ENCODE data around the gene ATP2B3. TPM values are rescaled to one million over a fixed set of nuclear protein-coding genes. Genes with fewer than 3 reads are reported as not detected.
A peak's percentile ranks its signal among the peaks of the same experiment; 100 is the strongest.

ATP2B3 gene
- total and polyA plus RNA-seq, 2 of the 4 experiments (the other 2 are of a cell fraction), result under 0.01 to 0.03 TPM

GRCh38 chrX:153514259-153514658 lies 3.2 kb upstream of the ATP2B3 start:
- peaks cover 27% of the 10 kb centered on the region for H3K27me3 ChIP-seq (ENCODE audit: control insufficient read depth, insufficient read depth, low read length)
- dilution Hi-C loops (cut with HindIII; ENCODE audit: low sequenced_read_pairs, unreplicated experiment) (no loop called here), intact Hi-C loops (cut with micrococcal nuclease) (no loop called here), in situ Hi-C loops (cut with MboI; ENCODE audit: low sequenced_read_pairs) (no loop called here)
- no peak overlapping the region for H4K5ac ChIP-seq (ENCODE audit: low read depth, low read length)
- TF ChIP-seq MXI1 (IDR thresholded peaks at IDR 0.05; ENCODE audit: borderline replicate concordance, low read depth, low read length), result no peak
- TF ChIP-seq ELK1 (IDR thresholded peaks at IDR 0.05; ENCODE audit: borderline replicate concordance, low read depth, low read length), result no peak
- TF ChIP-seq SMC3 (IDR thresholded peaks at IDR 0.05; ENCODE audit: low read depth, low read length), result no peak
- TF ChIP-seq POLR2A (IDR thresholded peaks at IDR 0.05; ENCODE audit: low read depth, low read length), result no peak
- H3K36me3 ChIP-seq (ENCODE audit: control insufficient read depth, insufficient read depth, low read length), result no peaks in the 10 kb centered on the region
- no peak overlapping the region for H2AK5ac ChIP-seq (ENCODE audit: low read depth, low read length)
- H3K4me2 ChIP-seq (ENCODE audit: low read depth, low read length), result no peak overlapping the region
- no peak overlapping the region for H4K91ac ChIP-seq (ENCODE audit: insufficient read depth, low read depth, low read length)
- ATAC-seq (ENCODE audit: low read depth) (no peak), DNase-seq (no peak)
- ChIA-PET POLR2A (ENCODE audit: unreplicated experiment) (no interaction called here), CTCF (no interaction called here)
- no peak overlapping the region for H2BK120ac ChIP-seq (ENCODE audit: low read depth, low read length)
- no peak overlapping the region for H3K4me3 ChIP-seq (ENCODE audit: insufficient read depth, low read depth, low read length)
- no peak overlapping the region for H3K4ac ChIP-seq (ENCODE audit: low read depth, low read length)
- 65% methylated on average over 5 of the region's 9 CpGs; no CpG with 5 or more reads in 1 of the 2 experiments for WGBS, 2 experiments (ENCODE audit: extremely low coverage in 2 of 2, insufficient read length in 1 of 2)
- H2BK15ac ChIP-seq (ENCODE audit: low read depth, low read length), result no peak overlapping the region
- no peaks in the 10 kb centered on the region for H3K79me1 ChIP-seq (ENCODE audit: low read depth in 1 of 2, low read length in 2 of 2)
- H2BK20ac ChIP-seq (ENCODE audit: low read depth, low read length), result no peak overlapping the region
- no peak overlapping the region for H2AFZ ChIP-seq (replicated peaks; ENCODE audit: low read length, poor library complexity)
- no peak overlapping the region for H3K27ac ChIP-seq (ENCODE audit: insufficient read depth, low read length)
- no peak overlapping the region for H2BK5ac ChIP-seq (ENCODE audit: low read depth, low read length, poor library complexity, severe bottlenecking)
- no peaks in the 10 kb centered on the region for H3K9me3 ChIP-seq (ENCODE audit: control insufficient read depth, insufficient read depth, low read length)
- no peaks in the 10 kb centered on the region for H4K20me1 ChIP-seq (ENCODE audit: insufficient read depth, low read length)
- no peak overlapping the region for H4K8ac ChIP-seq (ENCODE audit: low read depth in 2 of 2, low read length in 2 of 2)
- H3K14ac ChIP-seq (replicated peaks; ENCODE audit: low read depth, low read length), result no peak overlapping the region
- no TSS peak for BruUV-seq (replicated peaks)
- peak overlapping the region; percentile 55 for H2AK9ac ChIP-seq (replicated peaks; ENCODE audit: low read depth, low read length, poor library complexity)
- H3K18ac ChIP-seq (ENCODE audit: low read depth, low read length), result no peak overlapping the region
- no peak overlapping the region for H3K23ac ChIP-seq (ENCODE audit: low read depth, low read length)
- no peaks in the 10 kb centered on the region for H3K4me1 ChIP-seq (ENCODE audit: control insufficient read depth, insufficient read depth, low read length)
- H3K9ac ChIP-seq (ENCODE audit: low read depth, low read length), result no peak overlapping the region
- no peak overlapping the region for H3K56ac ChIP-seq (ENCODE audit: extremely low read depth, insufficient read depth, low read length)
- no peaks in the 10 kb centered on the region; the same call in 1 of the 2 replicates for H3K9me1 ChIP-seq (ENCODE audit: insufficient read depth, low read length)
